ENCODE results near the gene R3HDM2.
"Not testable (repeated sequence)": the region's sequence is repeated elsewhere in the genome, so short reads cannot be mapped to it uniquely, and the experiment has no call there.

Gene R3HDM2

GRCh38 chr12:57342207-57342691, 88.6 kb downstream of the R3HDM2 start:
- in situ Hi-C loops (cut with MboI; ENCODE audit: low sequenced_read_pairs) = no loop called here

- in situ Hi-C loops (cut with MboI; ENCODE audit: low sequenced_read_pairs) = no loop called here
These were observed 89.4 kb downstream of the R3HDM2 start for GRCh38 chr12:57341275-57341990.

GRCh38 chr12:57340104-57340503, 90.7 kb downstream of the R3HDM2 start:
- in situ Hi-C loops (cut with MboI; ENCODE audit: low sequenced_read_pairs) = no loop called here

- in situ Hi-C loops (cut with MboI; ENCODE audit: low sequenced_read_pairs) = not testable (repeated sequence)
These were observed 94.5 kb downstream of the R3HDM2 start for GRCh38 chr12:57336299-57336698.

- in situ Hi-C loops (cut with MboI; ENCODE audit: low sequenced_read_pairs) = no loop called here
These were observed 96.6 kb downstream of the R3HDM2 start for GRCh38 chr12:57334219-57334618.

GRCh38 chr12:57332646-57333312, 98.1 kb downstream of the R3HDM2 start:
- in situ Hi-C loops (cut with MboI; ENCODE audit: low sequenced_read_pairs) = no loop called here

GRCh38 chr12:57330992-57331391, 99.9 kb downstream of the R3HDM2 start:
- in situ Hi-C loops (cut with MboI; ENCODE audit: low sequenced_read_pairs) = no loop called here

GRCh38 chr12:57329219-57329618, 101.6 kb downstream of the R3HDM2 start:
- in situ Hi-C loops (cut with MboI; ENCODE audit: low sequenced_read_pairs) = no loop called here

GRCh38 chr12:57325395-57325794, 105.4 kb downstream of the R3HDM2 start:
- in situ Hi-C loops (cut with MboI; ENCODE audit: low sequenced_read_pairs) = no loop called here

- in situ Hi-C loops (cut with MboI; ENCODE audit: low sequenced_read_pairs) = no loop called here
These were observed 107.4 kb downstream of the R3HDM2 start for GRCh38 chr12:57323416-57323815.

GRCh38 chr12:57320639-57321038, 110.2 kb downstream of the R3HDM2 start:
- in situ Hi-C loops (cut with MboI; ENCODE audit: low sequenced_read_pairs) = no loop called here

GRCh38 chr12:57319678-57320469, 111.0 kb downstream of the R3HDM2 start:
- in situ Hi-C loops (cut with MboI; ENCODE audit: low sequenced_read_pairs) = no loop called here

GRCh38 chr12:57315681-57316080, 115.2 kb downstream of the R3HDM2 start:
- in situ Hi-C loops (cut with MboI; ENCODE audit: low sequenced_read_pairs) = no loop called here

GRCh38 chr12:57312287-57312686, 118.6 kb downstream of the R3HDM2 start:
- in situ Hi-C loops (cut with MboI; ENCODE audit: low sequenced_read_pairs) = not testable (repeated sequence)

GRCh38 chr12:57309420-57309819, 121.4 kb downstream of the R3HDM2 start:
- in situ Hi-C loops (cut with MboI; ENCODE audit: low sequenced_read_pairs) = no loop called here

- in situ Hi-C loops (cut with MboI; ENCODE audit: low sequenced_read_pairs) = no loop called here
These were observed 129.8 kb downstream of the R3HDM2 start for GRCh38 chr12:57300961-57301584.

- in situ Hi-C loops (cut with MboI; ENCODE audit: low sequenced_read_pairs) = no loop called here
These were observed 131.3 kb downstream of the R3HDM2 start for GRCh38 chr12:57299514-57300016.

GRCh38 chr12:57296291-57296690, 134.6 kb downstream of the R3HDM2 start:
- in situ Hi-C loops (cut with MboI; ENCODE audit: low sequenced_read_pairs) = no loop called here

GRCh38 chr12:57282073-57282472, 148.8 kb downstream of the R3HDM2 start:
- in situ Hi-C loops (cut with MboI; ENCODE audit: low sequenced_read_pairs) = not testable (repeated sequence)

- in situ Hi-C loops (cut with MboI; ENCODE audit: low sequenced_read_pairs) = no loop called here
These were observed 150.4 kb downstream of the R3HDM2 start for GRCh38 chr12:57280211-57281062.

Data from HL-60/S4 treated with phorbol 12-myristate 13-acetate at 8.2 ng/mL for 4 days and 3 days (cell line).